GM19328 (cell line): ENCODE measurements around the gene USP3.

Experiments
- ATAC-seq: cut with Tn5 transposase; IDR thresholded peaks from one replicate; pipeline ENCODE4 v1.9.1; 2021; ENCODE audit warnings: mild to moderate bottlenecking, moderate library complexity; ENCODE audit not compliant: unreplicated experiment

USP3 gene

DNA sequence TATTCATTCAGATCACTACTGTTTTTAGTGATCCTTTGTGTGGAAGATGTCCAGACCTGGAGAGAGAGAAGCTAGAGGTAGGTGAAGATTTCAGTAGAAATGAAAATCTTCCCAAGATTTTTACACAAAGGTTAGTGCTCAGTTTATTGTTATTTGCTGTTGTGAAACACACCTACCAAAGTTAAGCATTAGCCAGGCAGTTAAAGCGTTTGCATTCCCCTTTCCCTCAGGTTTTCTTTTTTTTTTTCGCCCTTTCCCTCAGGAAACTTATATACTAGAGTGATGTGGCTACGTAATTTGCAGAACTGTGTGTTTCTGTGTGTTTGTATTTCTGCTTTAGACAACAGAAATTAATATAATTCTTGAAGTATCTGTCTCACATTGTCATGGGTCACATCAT, 34.5 kb downstream of the USP3 start:
- ATAC-seq: no peak

DNA sequence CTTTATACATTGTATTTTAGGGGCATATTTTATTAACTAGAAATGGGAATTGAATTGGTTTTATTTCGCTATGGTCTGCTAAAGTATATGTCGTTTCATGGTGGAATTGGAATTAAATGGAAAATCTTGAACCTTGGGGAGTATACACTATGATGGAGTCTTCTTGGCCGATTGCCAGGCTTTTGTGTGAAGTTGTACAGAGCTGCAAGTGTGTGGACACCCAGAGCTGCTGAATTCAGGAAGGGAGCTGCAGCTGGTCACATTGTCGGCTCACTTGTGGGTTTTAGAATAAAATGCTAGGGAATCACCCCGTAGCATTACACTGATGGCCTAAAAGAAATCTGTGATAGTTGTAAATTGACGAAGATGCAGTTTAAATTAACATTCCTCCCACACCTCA, 35.1 kb downstream of the USP3 start:
- ATAC-seq: no peak

DNA sequence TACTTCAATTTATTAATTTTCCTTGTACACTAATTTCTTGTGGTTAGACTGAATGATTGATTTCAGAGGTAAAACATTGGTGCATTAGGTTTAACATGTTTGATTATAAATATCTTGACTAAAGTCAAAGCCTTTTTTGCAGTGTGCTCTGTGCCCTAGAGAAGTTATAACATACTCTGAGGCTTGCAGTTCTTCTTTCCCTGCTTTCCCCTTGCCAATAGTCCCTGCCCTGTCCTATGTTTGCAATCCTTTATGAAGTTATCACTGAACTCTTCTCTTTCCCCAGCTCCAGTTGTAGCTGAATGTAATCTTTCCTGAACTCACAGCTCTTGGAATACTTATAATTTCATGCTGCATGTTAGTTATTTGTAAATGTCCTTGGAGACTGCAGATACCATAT, 35.6 kb downstream of the USP3 start:
- ATAC-seq: no peak

DNA sequence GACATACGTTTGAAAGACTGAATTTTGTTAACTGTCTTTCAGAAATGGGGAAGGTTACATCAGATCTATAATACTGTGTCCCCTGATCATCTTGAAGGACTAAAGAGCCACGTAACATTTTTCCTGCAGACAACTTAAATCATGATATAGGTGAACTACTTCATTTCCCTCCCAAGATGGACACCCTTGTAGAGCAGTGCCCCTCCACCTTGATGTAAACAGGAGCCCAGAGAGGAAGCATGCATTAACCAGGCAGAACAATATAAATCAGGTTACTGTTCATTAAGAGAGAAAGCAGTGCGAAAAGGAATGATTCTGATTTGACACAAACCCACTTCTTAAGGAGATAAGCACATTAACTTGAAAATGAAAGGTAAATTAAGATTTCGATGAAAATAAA, 36.1 kb downstream of the USP3 start:
- no peak for ATAC-seq

DNA sequence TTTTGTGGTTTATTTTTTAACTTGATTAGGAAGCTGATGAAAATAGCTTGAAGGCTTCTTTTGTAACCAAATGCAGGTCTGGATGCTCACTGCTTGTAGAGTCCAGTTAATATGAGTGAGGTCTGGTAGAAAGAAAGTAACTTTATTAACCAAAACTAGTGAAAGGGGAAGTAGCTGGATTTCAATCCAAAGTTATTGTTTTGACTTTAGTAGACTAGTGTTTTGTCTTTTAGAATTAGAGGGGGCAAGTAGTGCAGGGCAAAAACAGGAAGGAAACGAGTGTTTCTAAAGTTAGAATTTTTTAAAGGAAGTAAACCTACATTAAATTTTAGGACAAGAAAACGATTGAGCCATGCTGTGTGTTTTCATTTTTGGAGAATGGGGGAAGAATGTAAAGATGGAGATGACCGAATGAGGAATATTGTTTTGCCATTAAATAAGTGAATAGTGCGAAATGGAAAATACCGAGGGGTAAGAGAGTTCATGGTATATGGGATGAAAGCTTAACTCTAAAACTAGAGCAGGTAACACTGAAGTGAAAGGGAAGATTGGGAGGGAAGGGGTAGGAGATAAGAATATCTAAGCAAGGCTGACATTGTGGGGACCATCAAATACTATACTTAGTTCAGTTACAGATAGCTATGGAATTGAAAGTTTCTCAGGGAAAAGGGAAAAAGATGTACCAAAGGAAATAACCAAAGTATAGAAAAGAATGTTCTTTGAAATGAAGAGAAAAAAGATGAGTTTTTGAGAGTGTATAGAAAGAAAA, 40.0 kb downstream of the USP3 start:
- ATAC-seq: no peak

DNA sequence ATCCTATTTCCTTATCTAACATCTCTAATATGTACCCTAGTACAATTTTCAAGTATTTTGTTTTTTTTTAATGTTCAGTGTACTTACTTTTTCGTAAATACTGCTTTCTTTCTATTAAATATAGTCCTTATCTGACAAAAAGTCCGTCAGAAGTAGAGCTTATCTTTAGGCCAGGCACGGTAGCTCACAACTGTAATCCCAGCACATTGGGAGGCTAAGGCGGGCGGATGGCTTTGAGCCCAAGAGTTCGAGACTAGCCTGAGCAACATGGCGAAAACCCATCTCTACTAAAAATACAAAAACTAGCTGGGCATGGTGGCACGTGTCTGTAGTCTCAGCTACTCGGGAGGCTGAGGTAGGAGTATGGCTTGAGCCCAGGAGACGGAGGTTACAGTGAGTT, 41.1 kb downstream of the USP3 start:
- no peak for ATAC-seq

DNA sequence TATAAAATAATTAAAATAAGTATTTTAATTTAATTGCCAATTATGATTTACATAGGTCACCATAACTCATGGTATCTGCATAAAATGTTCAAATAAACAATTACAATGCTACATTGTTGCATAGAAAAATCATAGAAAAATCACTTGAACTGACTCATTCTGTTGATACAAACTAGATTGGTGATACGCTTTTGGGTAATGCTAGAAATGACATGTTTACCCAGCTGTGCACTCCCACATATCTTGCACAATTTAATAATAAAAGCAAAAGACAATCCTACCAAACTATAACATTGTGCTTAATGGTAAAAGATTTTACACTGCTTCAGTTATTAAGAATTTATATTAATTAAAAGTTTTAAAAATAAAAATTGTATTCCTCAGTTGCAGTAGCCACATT, 47.0 kb downstream of the USP3 start:
- no peak for ATAC-seq

DNA sequence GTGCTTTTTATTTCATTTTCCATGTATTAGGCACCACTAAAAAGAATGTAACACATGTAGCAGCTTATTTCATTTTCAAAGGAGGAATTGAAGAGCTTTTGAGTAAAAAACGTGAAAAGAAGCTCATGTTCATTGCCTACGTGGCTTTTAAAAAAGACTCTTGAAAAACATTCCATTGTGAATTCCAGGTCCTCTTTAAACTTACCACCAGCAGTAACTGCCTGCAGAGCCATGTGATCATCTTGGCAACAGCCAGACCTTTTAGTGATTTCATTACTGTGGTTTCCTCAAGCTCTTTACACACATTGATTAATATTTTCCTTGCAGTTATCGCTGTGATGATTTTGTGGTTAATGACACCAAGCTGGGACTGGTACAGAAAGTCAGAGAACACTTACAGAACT, 49.0 kb downstream of the USP3 start:
- ATAC-seq: no peak

DNA sequence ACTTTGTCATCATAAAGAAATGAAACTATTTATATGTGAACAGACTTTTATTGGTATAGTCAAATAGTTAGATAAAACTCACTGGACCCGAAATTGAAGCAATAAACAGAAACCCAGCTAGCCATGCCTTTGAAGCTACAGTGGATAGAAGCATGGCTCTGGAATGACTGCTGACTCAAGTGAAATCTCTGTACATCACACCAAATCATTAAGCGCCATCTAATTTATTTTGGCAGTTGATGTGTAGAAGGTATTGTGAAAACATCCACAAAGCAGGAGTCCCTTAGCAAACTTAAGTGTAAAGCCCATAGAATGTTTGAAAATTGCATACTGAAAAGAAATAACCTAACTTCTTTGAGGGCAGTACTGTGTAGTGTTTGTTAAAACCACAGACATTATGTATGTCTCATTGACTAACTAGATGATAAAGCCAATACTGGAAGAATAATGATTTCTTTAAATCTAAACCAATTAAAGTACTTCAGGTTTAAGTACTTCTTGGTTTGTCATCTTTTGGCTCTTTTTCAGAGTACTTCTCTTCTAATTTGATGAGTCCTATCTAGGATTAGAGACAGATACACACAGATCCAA, 50.0 kb downstream of the USP3 start:
- no peak for ATAC-seq

DNA sequence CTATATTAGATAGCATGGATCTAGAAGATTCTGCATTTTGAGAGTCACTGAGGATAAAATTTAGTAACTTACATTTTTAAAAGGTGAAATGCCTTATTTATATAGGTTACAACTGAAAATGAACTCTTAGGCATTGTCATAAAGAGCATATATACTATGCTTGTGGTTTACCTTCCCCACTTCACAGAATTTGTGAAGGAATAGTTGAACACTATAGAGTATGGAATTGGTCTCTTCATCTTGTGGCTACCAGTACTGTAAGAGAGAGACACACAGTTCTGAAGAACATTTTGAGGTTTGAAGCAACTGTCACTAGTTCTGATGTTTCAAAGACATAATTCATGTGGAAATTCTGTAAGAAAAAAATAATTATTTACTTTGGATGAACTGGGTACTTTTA, 51.1 kb downstream of the USP3 start:
- ATAC-seq: no peak

DNA sequence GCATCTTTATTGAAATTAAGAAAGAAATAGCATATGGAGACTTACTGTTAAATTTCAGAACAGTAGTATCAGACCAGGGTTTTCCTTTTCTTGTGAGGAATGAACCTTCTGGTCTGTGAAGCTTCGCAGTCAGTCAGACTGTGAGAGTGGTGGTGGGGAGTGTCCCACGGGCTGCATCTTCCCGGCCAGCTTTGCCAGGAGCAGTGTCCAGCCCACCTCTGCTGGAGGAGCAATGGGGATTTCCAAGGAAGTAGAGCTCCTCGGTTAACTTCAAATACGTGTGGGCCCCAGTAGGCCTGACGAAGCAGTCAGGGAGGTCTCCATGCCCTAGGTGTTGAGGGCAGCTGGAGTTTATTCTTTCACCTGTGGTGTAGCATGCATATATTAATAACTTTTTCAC, 51.9 kb downstream of the USP3 start:
- ATAC-seq: no peak

DNA sequence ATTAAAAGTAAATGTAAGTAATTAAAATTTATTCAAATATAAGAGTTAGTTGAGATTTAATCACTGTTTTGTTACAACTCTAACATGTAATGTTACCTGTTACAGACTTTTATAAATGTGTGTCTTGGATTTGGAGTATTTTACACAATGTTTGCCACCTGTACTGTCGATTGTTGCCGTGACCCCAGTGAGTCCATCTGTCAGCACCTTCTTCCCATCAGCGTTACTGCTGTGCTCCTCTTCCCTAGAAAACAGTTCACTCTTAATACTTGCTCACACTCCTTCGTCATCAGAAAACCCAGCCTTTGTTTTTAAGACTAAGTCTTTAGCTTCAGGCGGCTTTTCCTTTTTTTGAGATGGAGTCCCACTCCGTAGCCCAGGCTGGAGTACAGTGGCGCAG, 52.3 kb downstream of the USP3 start:
- no peak for ATAC-seq

DNA sequence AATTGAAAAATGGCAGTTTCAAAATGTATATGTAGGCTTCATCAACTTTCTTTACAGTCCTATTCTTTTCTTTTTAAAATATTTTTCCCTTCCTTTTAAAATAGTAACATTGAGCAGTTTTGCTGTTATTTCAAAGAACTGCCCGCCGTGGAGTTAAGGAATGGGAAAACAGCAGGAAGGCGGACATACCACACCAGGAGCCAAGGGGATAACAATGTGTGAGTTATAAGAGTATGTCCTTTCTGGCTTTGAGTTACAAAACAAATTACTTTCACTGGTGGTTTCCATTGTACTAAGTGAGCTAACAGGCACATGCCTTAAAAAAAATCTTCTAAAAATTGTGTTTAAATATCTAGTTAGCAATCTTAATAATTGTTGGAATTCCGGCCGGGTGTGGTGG, 55.4 kb downstream of the USP3 start:
- ATAC-seq: no peak

DNA sequence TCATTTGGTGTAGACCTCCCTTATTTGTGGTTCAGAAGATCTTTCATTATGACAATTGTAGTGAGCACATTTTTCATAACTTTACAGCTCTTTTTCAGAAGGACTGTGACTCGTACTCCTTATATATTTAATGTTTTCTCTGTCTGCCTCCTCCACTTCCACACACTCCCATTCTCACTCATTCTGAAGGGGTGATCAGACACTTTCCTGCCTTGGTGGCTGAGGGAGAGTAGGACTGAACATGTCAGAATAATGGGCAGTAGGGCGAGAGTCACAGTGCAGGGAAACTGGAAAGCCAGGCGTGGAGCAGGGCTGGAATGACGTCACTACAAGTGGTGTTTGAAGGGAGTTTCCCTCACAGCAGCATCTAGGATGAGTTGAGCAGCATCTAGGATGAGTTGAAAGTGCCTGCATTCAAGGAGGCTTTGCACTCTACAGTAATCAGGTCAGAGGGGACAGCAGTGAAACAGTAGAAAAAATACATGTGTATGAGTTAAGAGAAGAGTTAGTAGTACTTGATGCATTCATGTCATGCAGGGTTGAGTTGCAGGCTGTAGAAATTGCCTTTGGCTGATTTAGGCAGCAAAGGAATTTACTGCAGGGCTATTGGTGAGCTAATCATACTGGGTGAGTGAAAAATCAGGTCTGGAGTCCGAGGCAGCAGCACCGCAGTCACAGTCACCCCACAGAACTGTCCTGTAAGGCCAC, 56.5 kb downstream of the USP3 start:
- no peak for ATAC-seq

DNA sequence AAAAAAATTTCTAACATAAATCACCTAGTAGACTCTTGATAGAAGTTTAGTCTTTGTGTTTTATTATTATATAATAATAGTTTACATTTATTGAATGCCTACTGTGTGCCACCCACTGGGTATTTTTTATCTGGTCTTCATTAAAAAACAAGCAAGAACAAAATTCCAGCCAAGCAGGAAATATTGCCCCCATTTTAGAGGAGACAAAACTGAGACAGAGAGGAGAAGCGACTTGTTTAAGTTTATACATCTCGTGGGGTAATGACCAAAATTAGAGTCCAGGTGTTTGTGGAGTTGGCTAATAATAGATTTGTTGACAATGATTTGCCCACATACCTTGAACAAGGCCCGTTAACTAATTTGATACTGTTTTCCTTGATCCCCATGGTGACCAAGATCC, 59.7 kb downstream of the USP3 start:
- no peak for ATAC-seq

DNA sequence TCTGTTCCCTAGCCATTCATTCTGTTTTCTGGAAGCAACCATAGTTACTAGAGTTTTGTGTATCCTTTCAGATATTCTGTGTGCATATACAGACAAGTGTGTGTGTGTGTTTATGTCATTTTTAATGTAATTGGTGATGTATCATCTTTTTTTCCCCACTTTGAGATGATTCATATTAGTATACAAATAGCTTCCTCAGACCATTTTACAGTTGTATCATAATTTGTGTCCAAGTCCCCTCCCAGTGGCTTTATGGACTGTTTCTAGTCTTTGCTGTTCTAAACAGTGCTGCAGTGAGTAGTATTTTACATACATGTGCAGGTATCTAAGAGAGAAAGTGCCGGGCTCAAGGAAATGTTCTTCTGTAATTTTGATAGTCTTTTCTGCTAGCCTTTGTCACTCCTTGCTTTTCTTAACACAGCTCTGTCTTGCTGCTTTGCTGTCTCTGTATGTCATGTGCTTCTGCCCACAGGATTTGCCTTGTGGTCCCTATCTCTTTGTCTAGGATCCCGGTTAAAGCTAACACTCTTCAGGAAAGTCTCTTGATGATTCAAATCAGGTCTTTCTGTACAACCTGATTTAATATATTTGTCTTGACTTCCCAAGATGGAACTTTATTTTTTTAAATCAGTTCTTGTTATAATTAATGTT, 61.3 kb downstream of the USP3 start:
- no peak for ATAC-seq

DNA sequence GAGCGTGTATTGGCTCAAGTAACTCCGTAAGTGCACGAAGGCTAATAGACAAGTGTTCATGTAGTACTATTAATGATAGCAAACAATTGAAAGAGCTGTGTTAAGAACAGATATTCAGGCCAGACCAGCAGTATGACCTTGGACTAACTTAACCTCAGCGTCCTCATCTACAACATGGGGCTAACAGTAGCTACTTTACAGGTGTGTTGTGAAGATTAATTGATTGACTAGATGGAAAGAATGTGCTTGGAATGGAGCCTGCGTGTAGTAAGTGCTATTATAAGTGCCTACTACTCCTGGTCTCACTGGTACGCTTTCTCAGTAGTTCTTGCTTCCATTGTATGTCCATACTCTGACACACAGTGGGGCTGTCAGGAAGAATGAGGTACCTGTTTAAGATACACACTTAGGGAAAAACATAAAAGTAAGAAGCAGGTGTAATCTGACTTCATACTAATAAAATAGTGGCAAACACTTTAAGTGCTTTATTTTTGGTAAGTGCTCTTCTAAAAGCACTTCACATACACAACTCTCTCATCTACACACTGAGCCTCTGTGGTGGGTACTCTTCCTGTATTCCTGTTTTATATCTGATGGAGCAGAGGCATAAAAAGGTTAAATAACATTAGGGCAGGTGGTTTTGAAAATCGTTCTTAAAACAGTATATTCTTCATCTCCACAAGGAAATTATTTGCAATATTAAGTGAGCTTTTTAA, 68.5 kb downstream of the USP3 start:
- ATAC-seq: no peak

DNA sequence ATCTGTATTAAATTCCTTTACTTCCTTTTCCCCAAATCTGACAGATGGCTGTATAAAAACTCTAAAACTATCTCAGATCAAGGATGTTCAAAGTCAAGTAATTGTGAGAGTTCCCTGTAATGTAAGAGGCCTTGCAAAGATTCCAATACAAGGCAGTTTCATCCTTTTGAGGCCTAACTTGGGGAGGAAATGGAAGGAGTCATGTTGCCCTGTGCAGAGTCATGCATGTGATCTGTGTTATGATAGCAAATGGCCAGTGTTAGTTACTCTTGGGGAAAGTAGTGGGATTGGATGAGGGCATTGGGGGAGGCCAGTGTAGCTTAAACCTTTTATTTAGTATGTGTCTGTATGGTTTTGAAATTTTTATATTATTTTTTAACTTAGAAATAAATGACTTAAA, 69.1 kb downstream of the USP3 start:
- no peak for ATAC-seq

DNA sequence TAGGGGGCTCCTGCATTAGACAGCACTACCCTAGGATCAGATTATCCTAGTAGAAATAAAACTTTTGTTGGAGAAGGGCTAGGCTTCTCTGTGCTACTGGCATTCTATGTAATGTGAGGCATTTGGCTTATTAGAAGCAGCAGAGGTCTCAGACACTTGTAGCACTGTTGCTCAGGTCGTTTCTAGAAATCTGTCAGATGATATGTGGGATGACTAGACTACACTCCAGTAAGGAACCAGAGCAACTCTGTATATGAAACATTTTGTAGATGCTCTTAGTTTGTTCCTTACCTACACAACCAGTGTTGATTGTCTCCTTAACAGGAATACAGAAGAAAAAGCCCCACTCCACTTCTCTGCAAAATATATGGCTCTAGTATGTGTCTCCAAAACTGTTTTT, 70.9 kb downstream of the USP3 start:
- no peak for ATAC-seq

DNA sequence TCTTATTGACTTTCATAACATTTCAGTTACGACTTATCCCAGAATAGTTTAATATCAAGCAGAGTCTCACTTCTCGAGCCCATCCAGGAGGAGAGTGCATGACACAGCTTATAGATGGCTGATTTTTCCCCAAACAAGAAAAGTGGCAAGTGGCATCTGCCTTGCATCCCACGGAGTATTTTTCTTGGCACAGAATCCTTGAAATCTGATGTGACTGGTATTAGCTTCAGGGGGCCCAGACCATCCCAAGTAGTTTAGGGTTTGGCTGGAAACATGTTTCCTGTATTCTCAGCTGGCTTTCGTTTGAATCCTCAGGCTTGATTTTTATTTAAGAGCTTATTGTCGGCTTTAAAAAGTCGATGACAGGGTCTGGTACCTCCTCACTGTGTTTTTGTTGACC, 72.0 kb downstream of the USP3 start:
- no peak for ATAC-seq

DNA sequence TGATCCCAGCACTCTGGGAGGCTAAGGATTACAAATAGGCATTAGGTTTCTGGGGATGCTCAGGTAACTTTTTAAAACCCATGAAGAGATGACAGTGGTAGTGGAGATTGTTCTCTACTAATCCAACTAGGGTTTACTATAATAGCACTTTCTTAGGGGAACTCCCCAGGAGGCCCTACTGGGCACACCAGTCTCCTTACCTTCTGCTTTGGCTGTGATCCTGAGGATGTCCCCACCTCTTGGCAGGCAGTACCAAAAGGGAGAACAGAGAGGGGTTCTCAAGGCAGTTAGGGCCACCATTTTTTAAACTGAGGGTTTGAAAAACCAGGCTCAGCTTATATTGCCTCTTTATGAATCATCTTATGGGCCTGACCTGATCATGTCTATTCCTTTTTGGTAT, 77.8 kb downstream of the USP3 start:
- ATAC-seq: no peak
